ENCODE data around the gene CDH26. TPM values are rescaled to one million over a fixed set of nuclear protein-coding genes. Genes with fewer than 3 reads are reported as not detected.
"Not testable (repeated sequence)": the region's sequence is repeated elsewhere in the genome, so short reads cannot be mapped to it uniquely, and the experiment has no call there.

The CDH26 gene
- total RNA-seq, 1 experiment from 2014 or later = 1.0 TPM

DNA sequence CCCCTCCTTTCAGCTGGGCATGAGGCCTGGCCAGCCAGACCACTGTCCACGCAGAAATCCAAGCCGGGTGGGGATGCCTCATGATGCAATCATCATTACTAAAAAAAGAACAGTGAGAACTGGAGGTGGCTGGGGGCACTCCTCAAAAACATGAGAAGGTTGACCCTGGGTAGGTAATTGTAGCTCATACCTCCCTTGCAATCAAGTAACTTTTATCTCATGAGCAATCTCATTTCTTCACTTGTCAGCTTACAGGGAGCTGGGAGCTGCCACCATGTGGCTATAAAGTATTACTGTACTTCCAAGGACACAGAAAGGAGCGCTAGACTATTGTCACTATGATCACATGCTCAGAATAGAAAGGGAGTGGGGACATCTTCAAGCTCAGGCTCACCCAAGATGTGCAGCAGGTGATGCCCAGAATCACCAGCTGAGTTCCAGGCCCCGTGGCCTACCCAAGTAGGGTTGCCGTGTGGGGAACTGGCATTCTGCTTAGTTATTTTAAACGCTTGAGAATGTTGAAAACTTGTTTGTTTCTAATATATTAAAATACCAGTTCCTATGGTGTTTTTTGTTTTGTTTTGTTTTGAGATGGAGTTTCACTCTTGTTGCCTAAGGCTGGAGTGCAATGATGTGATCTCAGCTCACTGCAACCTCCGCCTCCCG, 3.0 kb upstream of the CDH26 start:
- ATAC-seq (peak; percentile 39; the same call in 1 of the 2 replicates), DNase-seq (ENCODE audit: low spot score) (no peak)
- Mint-ChIP-seq H3K4me1 (peaks cover 6% of the 10 kb centered on the region), H3K36me3 (no peaks in the 10 kb centered on the region; the same call in 1 of the 2 replicates), H3K4me3 (no peak overlapping the region), H3K27ac (peak overlapping the region; percentile 49; the same call in 1 of the 2 replicates), H3K27me3 (ENCODE audit: low read depth) (peaks cover 8% of the 10 kb centered on the region), H3K9me3 (no peaks in the 10 kb centered on the region)
- ChIA-PET CTCF (interaction anchor here (0.6 to 2.7 kb wide), 11 partner anchors 8 to 308 kb away, joined by 3 to 13 read pairs (median 5); partner anchors contain the start of genes FAM217B, PPP1R3D and SYCP2), POLR2A (no interaction called here)
- TF ChIP-seq GTF2I (CRISPR knock-in tag; conservative IDR thresholded peaks at IDR 0.05) (no peak), ETV6 (CRISPR knock-in tag; IDR thresholded peaks at IDR 0.05) (no peak), ZBTB21 (CRISPR knock-in tag; IDR thresholded peaks at IDR 0.05; ENCODE audit: borderline replicate concordance) (no peak), CREM (CRISPR knock-in tag; IDR thresholded peaks at IDR 0.05) (no peak), PREB (CRISPR knock-in tag; IDR thresholded peaks at IDR 0.05; ENCODE audit: borderline replicate concordance) (no peak)
- TF ChIP-seq, protein P1, sequence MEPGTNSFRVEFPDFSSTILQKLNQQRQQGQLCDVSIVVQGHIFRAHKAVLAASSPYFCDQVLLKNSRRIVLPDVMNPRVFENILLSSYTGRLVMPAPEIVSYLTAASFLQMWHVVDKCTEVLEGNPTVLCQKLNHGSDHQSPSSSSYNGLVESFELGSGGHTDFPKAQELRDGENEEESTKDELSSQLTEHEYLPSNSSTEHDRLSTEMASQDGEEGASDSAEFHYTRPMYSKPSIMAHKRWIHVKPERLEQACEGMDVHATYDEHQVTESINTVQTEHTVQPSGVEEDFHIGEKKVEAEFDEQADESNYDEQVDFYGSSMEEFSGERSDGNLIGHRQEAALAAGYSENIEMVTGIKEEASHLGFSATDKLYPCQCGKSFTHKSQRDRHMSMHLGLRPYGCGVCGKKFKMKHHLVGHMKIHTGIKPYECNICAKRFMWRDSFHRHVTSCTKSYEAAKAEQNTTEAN (CRISPR knock-in tag; IDR thresholded peaks at IDR 0.05) = no peak

DNA sequence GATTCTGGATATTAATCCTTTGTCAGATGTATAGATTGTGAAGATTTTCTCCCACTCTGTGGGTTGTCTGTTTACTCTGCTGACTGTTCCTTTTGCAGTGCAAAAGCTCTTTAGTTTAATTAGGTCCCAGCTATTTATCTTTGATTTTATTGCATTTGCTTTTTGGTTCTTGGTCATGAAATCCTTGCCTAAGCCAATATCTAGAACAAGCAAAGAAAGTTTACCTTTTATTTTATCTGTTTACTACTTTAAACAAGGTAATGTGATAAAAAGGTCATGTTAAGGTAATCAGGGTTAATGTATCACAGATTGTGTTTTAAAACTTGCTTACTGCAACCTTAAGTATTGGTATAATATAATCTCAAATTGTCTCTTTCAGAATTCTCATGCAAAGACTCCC, 655 bp upstream of the CDH26 start:
- H3K36me3 Mint-ChIP-seq; H3K27me3 Mint-ChIP-seq (ENCODE audit: low read depth); DNase-seq (ENCODE audit: low spot score); H3K4me3 Mint-ChIP-seq; H3K27ac Mint-ChIP-seq; H3K9me3 Mint-ChIP-seq; H3K4me1 Mint-ChIP-seq; ATAC-seq: not testable (repeated sequence)
- POLR2A ChIA-PET = interaction anchor here (1.1 kb wide), 1 partner anchor 12 kb away, joined by 3 read pairs; no protein-coding TSS in a partner anchor
- CTCF ChIA-PET = interaction anchor here (0.8 to 1.2 kb wide), 2 partner anchors 92 to 306 kb away, joined by 3 to 7 read pairs; no protein-coding TSS in a partner anchor

GRCh38 chr20:59958626-59959025, 403 bp downstream of the CDH26 start:
- no peaks in the 10 kb centered on the region for H3K9me3 Mint-ChIP-seq
- peaks cover 8% of the 10 kb centered on the region for H3K27me3 Mint-ChIP-seq (ENCODE audit: low read depth)
- no peaks in the 10 kb centered on the region for H3K36me3 Mint-ChIP-seq
- peak; percentile 78 for ATAC-seq
- H3K4me1 Mint-ChIP-seq = peaks cover 6% of the 10 kb centered on the region
- peak; percentile 40 for DNase-seq (ENCODE audit: low spot score)
- no peak overlapping the region for H3K27ac Mint-ChIP-seq
- CTCF ChIA-PET = interaction anchor here (0.7 to 1.6 kb wide), 5 partner anchors 10 to 305 kb away, joined by 3 to 8 read pairs (median 3); partner anchors contain the start of gene SYCP2
- POLR2A ChIA-PET = interaction anchor here (1.1 kb wide), 1 partner anchor 11 kb away, joined by 3 read pairs; no protein-coding TSS in a partner anchor
- no peak overlapping the region for H3K4me3 Mint-ChIP-seq
- TF ChIP-seq ZNF121 (CRISPR knock-in tag; IDR thresholded peaks at IDR 0.05) (no peak), ZNF263 (CRISPR knock-in tag; IDR thresholded peaks at IDR 0.05; ENCODE audit: low read depth) (no peak), ZNF423 (CRISPR knock-in tag; IDR thresholded peaks at IDR 0.05) (no peak), FOXK1 (CRISPR knock-in tag; IDR thresholded peaks at IDR 0.05) (no peak), ZNF281 (CRISPR knock-in tag; IDR thresholded peaks at IDR 0.05) (no peak), ATF3 (CRISPR knock-in tag; conservative IDR thresholded peaks at IDR 0.05) (no peak), FOXP1 (CRISPR knock-in tag; IDR thresholded peaks at IDR 0.05; ENCODE audit: borderline replicate concordance) (no peak), PREB (CRISPR knock-in tag; IDR thresholded peaks at IDR 0.05; ENCODE audit: borderline replicate concordance) (no peak)
- TF ChIP-seq, protein P2, sequence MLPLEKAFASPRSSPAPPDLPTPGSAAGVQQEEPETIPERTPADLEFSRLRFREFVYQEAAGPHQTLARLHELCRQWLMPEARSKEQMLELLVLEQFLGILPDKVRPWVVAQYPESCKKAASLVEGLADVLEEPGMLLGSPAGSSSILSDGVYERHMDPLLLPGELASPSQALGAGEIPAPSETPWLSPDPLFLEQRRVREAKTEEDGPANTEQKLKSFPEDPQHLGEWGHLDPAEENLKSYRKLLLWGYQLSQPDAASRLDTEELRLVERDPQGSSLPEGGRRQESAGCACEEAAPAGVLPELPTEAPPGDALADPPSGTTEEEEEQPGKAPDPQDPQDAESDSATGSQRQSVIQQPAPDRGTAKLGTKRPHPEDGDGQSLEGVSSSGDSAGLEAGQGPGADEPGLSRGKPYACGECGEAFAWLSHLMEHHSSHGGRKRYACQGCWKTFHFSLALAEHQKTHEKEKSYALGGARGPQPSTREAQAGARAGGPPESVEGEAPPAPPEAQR (CRISPR knock-in tag; IDR thresholded peaks at IDR 0.05) = no peak

Measured in WTC11 (cell line).